Erythroblast (primary cell): ENCODE data around the gene RPA1.

Experiments
- GATA1 ChIP-seq: IDR thresholded peaks from 2 replicates; pipeline ENCODE4 v1.6.1; 2011; ENCODE audit warnings: low read depth, mild to moderate bottlenecking, control low read depth, low read length, moderate library complexity
- POLR2A ChIP-seq: IDR thresholded peaks from 2 replicates; pipeline ENCODE4 v1.6.1; 2011; ENCODE audit warnings: mild to moderate bottlenecking, low read length

DNA sequence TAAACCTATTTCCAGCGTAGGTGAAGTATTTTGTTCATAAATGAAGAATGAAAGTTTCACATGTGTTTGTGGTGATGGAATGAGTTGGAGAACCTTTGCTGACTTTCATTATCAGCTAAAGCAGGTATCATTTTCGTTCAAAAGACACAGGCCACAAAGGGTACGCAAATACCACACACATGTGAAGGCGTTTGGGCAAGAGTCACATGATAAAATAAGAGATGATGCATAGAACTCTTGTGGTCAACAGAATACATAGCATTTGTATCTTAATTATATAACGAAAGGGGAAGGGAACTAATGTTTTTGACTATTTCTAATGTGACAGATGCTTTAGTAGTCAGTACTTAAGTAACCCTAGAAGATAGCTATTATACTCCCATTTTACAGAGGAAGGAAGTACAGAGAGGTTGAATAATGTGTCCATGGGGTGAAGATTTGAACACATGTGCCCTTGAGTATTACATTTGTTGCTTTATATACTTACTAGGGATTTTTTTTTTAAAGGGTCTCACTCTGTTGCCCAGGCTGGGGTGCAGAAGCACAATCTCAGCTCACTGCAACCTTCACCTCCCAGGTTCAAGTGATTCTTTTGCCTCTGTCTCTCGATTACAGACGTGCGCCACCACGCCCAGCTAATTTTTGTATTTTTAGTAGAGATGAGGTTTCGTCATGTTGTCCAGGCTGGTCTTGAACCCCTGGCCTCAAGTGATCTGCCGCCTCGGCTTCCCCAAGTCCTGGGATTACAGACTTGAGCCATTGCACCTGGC is 4.8 kb downstream of the RPA1 start:
- TF ChIP-seq POLR2A (no peak), GATA1 (no peak)
